ENCODE data around the gene LMX1A.

DNA sequence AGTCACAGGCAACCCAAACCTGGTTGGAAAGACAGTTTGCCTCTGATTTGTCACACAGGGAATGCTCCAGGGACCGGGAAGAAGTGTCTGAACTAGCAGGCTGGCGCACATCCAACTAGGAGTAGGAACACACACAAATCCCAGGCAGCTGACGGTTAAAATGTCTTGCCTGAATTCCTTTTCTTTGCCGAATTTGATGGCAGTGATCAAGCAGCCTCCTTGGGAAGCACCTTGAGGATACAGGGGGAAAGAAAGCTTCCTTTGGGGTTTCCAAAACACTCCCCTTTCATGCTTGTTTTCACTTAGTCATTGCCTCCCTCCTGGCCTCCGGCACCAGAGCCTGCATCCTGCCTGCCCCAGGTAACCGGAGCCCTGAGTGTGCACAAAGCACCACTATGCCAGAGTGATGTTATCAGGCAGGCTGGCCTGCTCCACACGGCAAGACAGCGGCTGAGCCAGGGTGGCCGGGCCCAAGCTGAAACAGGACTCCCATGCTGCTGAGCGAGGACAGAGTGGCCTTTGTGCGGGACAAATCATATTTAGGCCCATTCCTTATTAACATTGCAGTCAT is 193.8 kb downstream of the LMX1A start:
- TF ChIP-seq, protein P1, sequence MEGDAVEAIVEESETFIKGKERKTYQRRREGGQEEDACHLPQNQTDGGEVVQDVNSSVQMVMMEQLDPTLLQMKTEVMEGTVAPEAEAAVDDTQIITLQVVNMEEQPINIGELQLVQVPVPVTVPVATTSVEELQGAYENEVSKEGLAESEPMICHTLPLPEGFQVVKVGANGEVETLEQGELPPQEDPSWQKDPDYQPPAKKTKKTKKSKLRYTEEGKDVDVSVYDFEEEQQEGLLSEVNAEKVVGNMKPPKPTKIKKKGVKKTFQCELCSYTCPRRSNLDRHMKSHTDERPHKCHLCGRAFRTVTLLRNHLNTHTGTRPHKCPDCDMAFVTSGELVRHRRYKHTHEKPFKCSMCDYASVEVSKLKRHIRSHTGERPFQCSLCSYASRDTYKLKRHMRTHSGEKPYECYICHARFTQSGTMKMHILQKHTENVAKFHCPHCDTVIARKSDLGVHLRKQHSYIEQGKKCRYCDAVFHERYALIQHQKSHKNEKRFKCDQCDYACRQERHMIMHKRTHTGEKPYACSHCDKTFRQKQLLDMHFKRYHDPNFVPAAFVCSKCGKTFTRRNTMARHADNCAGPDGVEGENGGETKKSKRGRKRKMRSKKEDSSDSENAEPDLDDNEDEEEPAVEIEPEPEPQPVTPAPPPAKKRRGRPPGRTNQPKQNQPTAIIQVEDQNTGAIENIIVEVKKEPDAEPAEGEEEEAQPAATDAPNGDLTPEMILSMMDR (IDR thresholded peaks at IDR 0.05), result no peak
- no peak for TF ChIP-seq POLR2A (IDR thresholded peaks at IDR 0.05)

Measured in right lobe of liver (tissue), 4 donors.